ENCODE data around the gene PTBP3. TPM values are rescaled to one million over a fixed set of nuclear protein-coding genes. Genes with fewer than 3 reads are reported as not detected.

PTBP3 gene
- total RNA-seq, 1 experiment from 2014 or later = 57.1 TPM

GRCh38 chr9:112274600-112274999 is 58.8 kb downstream of the PTBP3 start:
- H3K4me3 ChIP-seq (ENCODE audit: low read depth, low read length, poor library complexity, severe bottlenecking) = no peak overlapping the region
- ChIA-PET POLR2A (ENCODE audit: low non-redundant PET) (no interaction called here), CTCF (no interaction called here)
- BruUV-seq (replicated peaks) = no TSS peak
- H3K4me1 ChIP-seq (ENCODE audit: insufficient read depth, low read length, poor library complexity, severe bottlenecking) = peaks cover 33% of the 10 kb centered on the region
- H3K36me3 ChIP-seq (ENCODE audit: insufficient read depth, low read length, poor library complexity, severe bottlenecking) = no peaks in the 10 kb centered on the region
- H3K27ac ChIP-seq (ENCODE audit: low read depth, low read length, poor library complexity, severe bottlenecking) = peak overlapping the region; percentile 46
- TF ChIP-seq CTCF (conservative IDR thresholded peaks at IDR 0.05; ENCODE audit: low read depth, low read length) = no peak
- no peak for TF ChIP-seq EZH2 (IDR thresholded peaks at IDR 0.05; ENCODE audit: borderline replicate concordance, low read depth, low read length, poor library complexity, severe bottlenecking)
- intact Hi-C loops (cut with micrococcal nuclease; ENCODE audit: unreplicated experiment) = no loop called here
- peak; percentile 10 for DNase-seq (ENCODE audit: low spot score)
- no peaks in the 10 kb centered on the region for H3K9me3 ChIP-seq (ENCODE audit: low read depth, low read length, poor library complexity, severe bottlenecking)
- no peaks in the 10 kb centered on the region for H3K27me3 ChIP-seq (replicated peaks; ENCODE audit: insufficient read depth, low read depth, low read length, poor library complexity)

- intact Hi-C loops (cut with micrococcal nuclease; ENCODE audit: unreplicated experiment) = no loop called here
- no TSS peak for BruUV-seq (replicated peaks)
- ChIA-PET POLR2A (ENCODE audit: low non-redundant PET) (no interaction called here), CTCF (no interaction called here)
- Histone ChIP-seq H3K27ac (ENCODE audit: low read depth, low read length, poor library complexity, severe bottlenecking) (peak overlapping the region; percentile 46), H3K4me3 (ENCODE audit: low read depth, low read length, poor library complexity, severe bottlenecking) (no peak overlapping the region), H3K27me3 (replicated peaks; ENCODE audit: insufficient read depth, low read depth, low read length, poor library complexity) (no peaks in the 10 kb centered on the region), H3K4me1 (ENCODE audit: insufficient read depth, low read length, poor library complexity, severe bottlenecking) (peaks cover 33% of the 10 kb centered on the region), H3K9me3 (ENCODE audit: low read depth, low read length, poor library complexity, severe bottlenecking) (no peaks in the 10 kb centered on the region), H3K36me3 (ENCODE audit: insufficient read depth, low read length, poor library complexity, severe bottlenecking) (no peaks in the 10 kb centered on the region)
- TF ChIP-seq CTCF (conservative IDR thresholded peaks at IDR 0.05; ENCODE audit: low read depth, low read length) = no peak
- TF ChIP-seq EZH2 (IDR thresholded peaks at IDR 0.05; ENCODE audit: borderline replicate concordance, low read depth, low read length, poor library complexity, severe bottlenecking) = no peak
- DNase-seq (ENCODE audit: low spot score) = peak; percentile 78
These were observed 59.5 kb downstream of the PTBP3 start for GRCh38 chr9:112273876-112274275.

GRCh38 chr9:112271466-112272098 is 61.8 kb downstream of the PTBP3 start:
- Histone ChIP-seq H3K27ac (ENCODE audit: low read depth, low read length, poor library complexity, severe bottlenecking) (no peak overlapping the region), H3K4me1 (ENCODE audit: insufficient read depth, low read length, poor library complexity, severe bottlenecking) (peaks cover 31% of the 10 kb centered on the region), H3K36me3 (ENCODE audit: insufficient read depth, low read length, poor library complexity, severe bottlenecking) (no peaks in the 10 kb centered on the region), H3K9me3 (ENCODE audit: low read depth, low read length, poor library complexity, severe bottlenecking) (no peaks in the 10 kb centered on the region), H3K27me3 (replicated peaks; ENCODE audit: insufficient read depth, low read depth, low read length, poor library complexity) (no peaks in the 10 kb centered on the region), H3K4me3 (ENCODE audit: low read depth, low read length, poor library complexity, severe bottlenecking) (no peak overlapping the region)
- TF ChIP-seq CTCF (conservative IDR thresholded peaks at IDR 0.05; ENCODE audit: low read depth, low read length) (no peak), EZH2 (IDR thresholded peaks at IDR 0.05; ENCODE audit: borderline replicate concordance, low read depth, low read length, poor library complexity, severe bottlenecking) (no peak)
- ChIA-PET CTCF (no interaction called here), POLR2A (ENCODE audit: low non-redundant PET) (no interaction called here)
- intact Hi-C loops (cut with micrococcal nuclease; ENCODE audit: unreplicated experiment) = no loop called here
- no TSS peak for BruUV-seq (replicated peaks)
- DNase-seq (ENCODE audit: low spot score) = no peak
